ENCODE measurements around the gene CCNK.

The CCNK gene

DNA sequence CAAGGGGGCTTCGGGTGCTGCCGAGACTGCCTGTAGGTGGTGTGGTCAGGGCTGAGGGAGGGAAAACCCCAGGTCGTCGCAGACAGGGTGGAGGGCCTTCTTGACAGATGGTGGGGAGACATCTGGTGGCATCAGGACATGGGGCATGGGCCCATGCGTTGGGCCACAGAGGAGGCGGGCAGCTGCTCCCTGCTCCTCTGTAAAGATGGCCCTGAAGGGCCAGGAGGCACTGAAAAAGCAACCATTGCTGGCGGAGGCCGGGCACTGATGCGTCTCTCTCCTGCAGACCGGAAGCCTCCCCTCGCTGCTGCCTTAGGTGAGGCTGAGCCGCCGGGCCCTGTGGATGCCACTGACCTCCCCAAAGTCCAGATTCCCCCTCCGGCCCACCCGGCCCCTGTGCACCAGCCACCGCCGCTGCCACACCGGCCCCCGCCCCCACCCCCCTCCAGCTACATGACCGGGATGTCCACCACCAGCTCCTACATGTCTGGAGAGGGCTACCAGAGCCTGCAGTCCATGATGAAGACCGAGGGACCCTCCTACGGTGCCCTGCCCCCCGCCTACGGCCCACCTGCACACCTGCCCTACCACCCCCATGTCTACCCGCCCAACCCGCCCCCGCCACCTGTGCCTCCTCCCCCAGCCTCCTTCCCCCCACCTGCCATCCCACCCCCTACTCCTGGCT, 28.8 kb downstream of the CCNK start:
- no peak for ATAC-seq
- no peak for TF ChIP-seq PATZ1 (CRISPR knock-in tag; IDR thresholded peaks at IDR 0.05; ENCODE audit: borderline replicate concordance)
- no peak for TF ChIP-seq ZFP30 (CRISPR knock-in tag; IDR thresholded peaks at IDR 0.05)
- no peak for TF ChIP-seq CSRNP3 (CRISPR knock-in tag; IDR thresholded peaks at IDR 0.05)
- no peak for TF ChIP-seq PPARA (CRISPR knock-in tag; IDR thresholded peaks at IDR 0.05; ENCODE audit: borderline replicate concordance)

DNA sequence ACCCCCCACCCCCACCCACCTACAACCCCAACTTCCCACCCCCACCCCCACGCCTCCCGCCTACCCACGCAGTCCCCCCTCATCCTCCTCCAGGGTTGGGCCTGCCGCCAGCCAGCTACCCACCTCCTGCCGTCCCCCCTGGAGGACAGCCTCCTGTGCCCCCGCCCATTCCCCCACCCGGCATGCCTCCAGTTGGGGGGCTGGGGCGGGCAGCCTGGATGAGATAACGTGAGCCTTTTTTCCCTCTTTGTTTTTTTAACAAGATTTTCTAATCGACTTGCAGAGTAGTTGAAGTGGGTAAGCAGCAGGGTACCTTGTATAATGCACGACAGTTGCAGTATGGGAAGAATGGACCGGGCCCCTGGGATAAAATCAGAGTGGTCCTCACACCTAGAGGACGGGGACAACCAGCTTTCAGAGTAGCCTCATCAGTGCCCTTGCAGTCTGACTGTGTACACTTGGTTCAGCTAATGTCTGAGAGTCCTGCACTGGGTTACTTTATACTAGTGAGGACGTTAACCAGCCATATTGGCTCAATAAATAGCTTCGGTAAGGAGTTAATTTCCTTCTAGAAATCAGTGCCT, 29.4 kb downstream of the CCNK start:
- TF ChIP-seq SNAI2 (CRISPR knock-in tag; IDR thresholded peaks at IDR 0.05): no peak
- ATAC-seq: no peak

DNA sequence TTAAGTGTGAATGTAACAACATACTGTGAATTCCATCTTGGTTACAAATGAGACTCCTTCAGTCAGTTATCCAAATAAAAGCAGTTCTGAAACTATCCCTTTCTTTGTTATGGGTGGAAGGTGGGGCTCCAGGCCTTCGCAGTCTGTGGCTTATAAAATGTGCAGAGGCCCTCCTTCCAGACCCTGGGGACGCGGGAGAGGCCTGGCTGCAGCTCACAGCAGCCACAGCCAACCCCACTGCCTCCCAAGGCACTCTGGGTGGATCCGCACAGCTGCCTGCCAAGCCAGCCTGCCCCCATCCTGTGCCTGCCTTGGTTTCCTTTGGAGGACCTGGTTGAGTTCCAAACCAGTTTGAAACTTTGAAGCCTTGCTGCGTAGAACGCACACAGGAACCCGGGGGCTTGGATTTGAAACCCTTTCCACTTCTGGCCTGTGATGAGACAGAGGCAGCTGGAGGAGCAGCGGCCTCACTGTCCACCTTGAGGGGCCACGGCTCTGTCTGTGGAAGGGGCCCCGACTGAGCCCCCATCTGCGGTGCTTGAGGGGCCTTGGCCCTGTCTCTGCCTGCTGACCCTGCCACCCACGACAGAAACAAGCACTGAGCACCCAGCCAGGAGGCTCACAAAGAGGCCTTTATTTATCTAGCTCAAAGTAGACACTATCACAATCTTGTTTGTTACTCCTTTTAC, 30.4 kb downstream of the CCNK start:
- TF ChIP-seq TOX (CRISPR knock-in tag; IDR thresholded peaks at IDR 0.05; ENCODE audit: borderline replicate concordance) (no peak), ISL1 (CRISPR knock-in tag; IDR thresholded peaks at IDR 0.05) (no peak), CSRNP3 (CRISPR knock-in tag; IDR thresholded peaks at IDR 0.05) (no peak), ESRRG (CRISPR knock-in tag; IDR thresholded peaks at IDR 0.05) (no peak), ZFP30 (CRISPR knock-in tag; IDR thresholded peaks at IDR 0.05) (no peak), ZNF8 (CRISPR knock-in tag; IDR thresholded peaks at IDR 0.05) (no peak), ZNF565 (CRISPR knock-in tag; conservative IDR thresholded peaks at IDR 0.05; ENCODE audit: low read depth) (no peak), SNAI2 (CRISPR knock-in tag; IDR thresholded peaks at IDR 0.05) (no peak), TCF4 (CRISPR knock-in tag; IDR thresholded peaks at IDR 0.05; ENCODE audit: borderline replicate concordance) (no peak), ZNF70 (CRISPR knock-in tag; IDR thresholded peaks at IDR 0.05) (no peak), CSDC2 (CRISPR knock-in tag; IDR thresholded peaks at IDR 0.05) (no peak)
- no peak for ATAC-seq

GRCh38 chr14:99512110-99512449, 30.9 kb downstream of the CCNK start:
- ATAC-seq: no peak
- TF ChIP-seq RARB (CRISPR knock-in tag; IDR thresholded peaks at IDR 0.05) (no peak), OSR1 (CRISPR knock-in tag; IDR thresholded peaks at IDR 0.05) (no peak), TCF4 (CRISPR knock-in tag; IDR thresholded peaks at IDR 0.05; ENCODE audit: borderline replicate concordance) (no peak), TOX (CRISPR knock-in tag; IDR thresholded peaks at IDR 0.05; ENCODE audit: borderline replicate concordance) (no peak), CSDC2 (CRISPR knock-in tag; IDR thresholded peaks at IDR 0.05) (no peak), SNAI2 (CRISPR knock-in tag; IDR thresholded peaks at IDR 0.05) (no peak)
- TF ChIP-seq, protein P1, sequence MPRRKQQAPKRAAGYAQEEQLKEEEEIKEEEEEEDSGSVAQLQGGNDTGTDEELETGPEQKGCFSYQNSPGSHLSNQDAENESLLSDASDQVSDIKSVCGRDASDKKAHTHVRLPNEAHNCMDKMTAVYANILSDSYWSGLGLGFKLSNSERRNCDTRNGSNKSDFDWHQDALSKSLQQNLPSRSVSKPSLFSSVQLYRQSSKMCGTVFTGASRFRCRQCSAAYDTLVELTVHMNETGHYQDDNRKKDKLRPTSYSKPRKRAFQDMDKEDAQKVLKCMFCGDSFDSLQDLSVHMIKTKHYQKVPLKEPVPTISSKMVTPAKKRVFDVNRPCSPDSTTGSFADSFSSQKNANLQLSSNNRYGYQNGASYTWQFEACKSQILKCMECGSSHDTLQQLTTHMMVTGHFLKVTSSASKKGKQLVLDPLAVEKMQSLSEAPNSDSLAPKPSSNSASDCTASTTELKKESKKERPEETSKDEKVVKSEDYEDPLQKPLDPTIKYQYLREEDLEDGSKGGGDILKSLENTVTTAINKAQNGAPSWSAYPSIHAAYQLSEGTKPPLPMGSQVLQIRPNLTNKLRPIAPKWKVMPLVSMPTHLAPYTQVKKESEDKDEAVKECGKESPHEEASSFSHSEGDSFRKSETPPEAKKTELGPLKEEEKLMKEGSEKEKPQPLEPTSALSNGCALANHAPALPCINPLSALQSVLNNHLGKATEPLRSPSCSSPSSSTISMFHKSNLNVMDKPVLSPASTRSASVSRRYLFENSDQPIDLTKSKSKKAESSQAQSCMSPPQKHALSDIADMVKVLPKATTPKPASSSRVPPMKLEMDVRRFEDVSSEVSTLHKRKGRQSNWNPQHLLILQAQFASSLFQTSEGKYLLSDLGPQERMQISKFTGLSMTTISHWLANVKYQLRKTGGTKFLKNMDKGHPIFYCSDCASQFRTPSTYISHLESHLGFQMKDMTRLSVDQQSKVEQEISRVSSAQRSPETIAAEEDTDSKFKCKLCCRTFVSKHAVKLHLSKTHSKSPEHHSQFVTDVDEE (CRISPR knock-in tag; IDR thresholded peaks at IDR 0.05): no peak

GRCh38 chr14:99512571-99513182, 31.5 kb downstream of the CCNK start:
- no peak for ATAC-seq
- TF ChIP-seq ZNF565 (CRISPR knock-in tag; conservative IDR thresholded peaks at IDR 0.05; ENCODE audit: low read depth) (no peak), TOX (CRISPR knock-in tag; IDR thresholded peaks at IDR 0.05; ENCODE audit: borderline replicate concordance) (no peak), GLIS3 (CRISPR knock-in tag; IDR thresholded peaks at IDR 0.05) (no peak), ZC3H10 (CRISPR knock-in tag; IDR thresholded peaks at IDR 0.05) (no peak), ISL1 (CRISPR knock-in tag; IDR thresholded peaks at IDR 0.05) (no peak), ZNF8 (CRISPR knock-in tag; IDR thresholded peaks at IDR 0.05) (no peak), POU6F1 (CRISPR knock-in tag; IDR thresholded peaks at IDR 0.05; ENCODE audit: borderline replicate concordance, low read depth) (no peak), SNAI2 (CRISPR knock-in tag; IDR thresholded peaks at IDR 0.05) (no peak), TCF4 (CRISPR knock-in tag; IDR thresholded peaks at IDR 0.05; ENCODE audit: borderline replicate concordance) (no peak), ZNF70 (CRISPR knock-in tag; IDR thresholded peaks at IDR 0.05) (no peak), BACH2 (CRISPR knock-in tag; IDR thresholded peaks at IDR 0.05; ENCODE audit: borderline replicate concordance) (no peak), CSRNP3 (CRISPR knock-in tag; IDR thresholded peaks at IDR 0.05) (no peak)

Data from SK-N-SH treated with all-trans-retinoic acid at 6 μM for 48 hours (cell line).